ENCODE results near the gene CCDC188. TPM values are rescaled to one million over a fixed set of nuclear protein-coding genes. Genes with fewer than 3 reads are reported as not detected.

The CCDC188 gene
- total RNA-seq, 3 donors from 2014 or later (not counting 1 experiment from before 2014, with no cell fraction given) = 0.64 TPM; not detected in 2

GRCh38 chr22:20143883-20144665, 6.8 kb downstream of the CCDC188 start:
- intact Hi-C loops (cut with micrococcal nuclease) = no loop called here
- no peak for ATAC-seq

DNA sequence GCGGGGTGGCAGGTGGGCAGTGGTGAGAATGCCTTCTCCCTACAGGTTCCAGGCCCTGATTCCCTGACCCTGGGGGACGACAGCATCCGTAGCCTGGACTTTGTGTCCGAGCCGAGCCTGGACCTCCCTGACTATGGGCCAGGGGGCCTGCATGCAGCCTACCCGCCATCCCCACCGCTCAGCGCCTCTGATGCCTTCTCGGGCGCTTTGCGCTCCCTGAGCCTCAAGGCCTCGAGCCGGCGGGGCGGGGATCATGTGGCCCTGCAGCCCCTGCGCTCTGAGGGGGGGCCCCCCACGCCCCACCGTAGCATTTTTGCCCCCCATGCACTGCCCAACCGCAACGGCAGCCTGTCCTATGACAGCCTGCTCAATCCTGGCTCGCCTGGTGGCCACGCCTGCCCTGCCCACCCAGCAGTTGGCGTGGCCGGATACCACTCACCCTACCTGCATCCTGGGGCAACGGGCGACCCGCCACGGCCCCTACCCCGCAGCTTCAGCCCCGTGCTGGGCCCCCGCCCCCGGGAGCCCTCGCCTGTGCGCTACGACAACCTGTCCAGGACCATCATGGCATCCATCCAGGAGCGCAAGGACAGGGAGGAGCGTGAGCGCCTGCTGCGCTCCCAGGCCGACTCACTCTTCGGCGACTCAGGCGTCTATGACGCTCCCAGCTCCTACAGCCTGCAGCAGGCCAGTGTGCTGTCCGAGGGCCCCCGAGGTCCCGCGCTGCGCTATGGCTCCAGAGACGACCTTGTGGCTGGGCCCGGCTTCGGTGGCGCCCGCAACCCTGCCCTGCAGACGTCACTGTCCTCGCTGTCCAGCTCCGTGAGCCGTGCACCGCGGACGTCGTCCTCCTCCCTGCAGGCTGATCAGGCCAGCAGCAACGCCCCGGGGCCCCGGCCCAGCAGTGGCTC, 7.9 kb downstream of the CCDC188 start:
- no peak for ATAC-seq

More at GRCh38 chr22:20143883-20144665, 6.8 kb downstream of the CCDC188 start:
- no peaks in the 10 kb centered on the region for H3K9me3 Mint-ChIP-seq
- H3K27ac Mint-ChIP-seq = no peak overlapping the region
- no peaks in the 10 kb centered on the region for H3K9me3 ChIP-seq (ENCODE audit: control insufficient read depth, insufficient read depth, low read length)
- TF ChIP-seq, protein P1, sequence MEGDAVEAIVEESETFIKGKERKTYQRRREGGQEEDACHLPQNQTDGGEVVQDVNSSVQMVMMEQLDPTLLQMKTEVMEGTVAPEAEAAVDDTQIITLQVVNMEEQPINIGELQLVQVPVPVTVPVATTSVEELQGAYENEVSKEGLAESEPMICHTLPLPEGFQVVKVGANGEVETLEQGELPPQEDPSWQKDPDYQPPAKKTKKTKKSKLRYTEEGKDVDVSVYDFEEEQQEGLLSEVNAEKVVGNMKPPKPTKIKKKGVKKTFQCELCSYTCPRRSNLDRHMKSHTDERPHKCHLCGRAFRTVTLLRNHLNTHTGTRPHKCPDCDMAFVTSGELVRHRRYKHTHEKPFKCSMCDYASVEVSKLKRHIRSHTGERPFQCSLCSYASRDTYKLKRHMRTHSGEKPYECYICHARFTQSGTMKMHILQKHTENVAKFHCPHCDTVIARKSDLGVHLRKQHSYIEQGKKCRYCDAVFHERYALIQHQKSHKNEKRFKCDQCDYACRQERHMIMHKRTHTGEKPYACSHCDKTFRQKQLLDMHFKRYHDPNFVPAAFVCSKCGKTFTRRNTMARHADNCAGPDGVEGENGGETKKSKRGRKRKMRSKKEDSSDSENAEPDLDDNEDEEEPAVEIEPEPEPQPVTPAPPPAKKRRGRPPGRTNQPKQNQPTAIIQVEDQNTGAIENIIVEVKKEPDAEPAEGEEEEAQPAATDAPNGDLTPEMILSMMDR (IDR thresholded peaks at IDR 0.05) = no peak
- H3K4me3 Mint-ChIP-seq = no peak overlapping the region
- WGBS (ENCODE audit: insufficient coverage) = 95% methylated on average over 19 of the region's 19 CpGs
- no peak overlapping the region for H3K27ac ChIP-seq (ENCODE audit: low read length)
- H3K27me3 Mint-ChIP-seq (ENCODE audit: low read depth in 2 of 2) = no peaks in the 10 kb centered on the region
- peaks cover 0 to 7% of the 10 kb centered on the region in 2 donors for H3K4me1 Mint-ChIP-seq
- H3K4me3 ChIP-seq (ENCODE audit: low read length) = no peak overlapping the region
- no peaks in the 10 kb centered on the region for H3K27me3 ChIP-seq (ENCODE audit: control insufficient read depth, insufficient read depth, low read length)
- DNase-seq = no peak
- H3K4me1 ChIP-seq (ENCODE audit: control insufficient read depth, insufficient read depth, low read length) = no peaks in the 10 kb centered on the region
- H3K36me3 Mint-ChIP-seq = no peaks in the 10 kb centered on the region
- H3K36me3 ChIP-seq (ENCODE audit: control insufficient read depth, insufficient read depth, low read length) = peaks cover 7% of the 10 kb centered on the region

DNA sequence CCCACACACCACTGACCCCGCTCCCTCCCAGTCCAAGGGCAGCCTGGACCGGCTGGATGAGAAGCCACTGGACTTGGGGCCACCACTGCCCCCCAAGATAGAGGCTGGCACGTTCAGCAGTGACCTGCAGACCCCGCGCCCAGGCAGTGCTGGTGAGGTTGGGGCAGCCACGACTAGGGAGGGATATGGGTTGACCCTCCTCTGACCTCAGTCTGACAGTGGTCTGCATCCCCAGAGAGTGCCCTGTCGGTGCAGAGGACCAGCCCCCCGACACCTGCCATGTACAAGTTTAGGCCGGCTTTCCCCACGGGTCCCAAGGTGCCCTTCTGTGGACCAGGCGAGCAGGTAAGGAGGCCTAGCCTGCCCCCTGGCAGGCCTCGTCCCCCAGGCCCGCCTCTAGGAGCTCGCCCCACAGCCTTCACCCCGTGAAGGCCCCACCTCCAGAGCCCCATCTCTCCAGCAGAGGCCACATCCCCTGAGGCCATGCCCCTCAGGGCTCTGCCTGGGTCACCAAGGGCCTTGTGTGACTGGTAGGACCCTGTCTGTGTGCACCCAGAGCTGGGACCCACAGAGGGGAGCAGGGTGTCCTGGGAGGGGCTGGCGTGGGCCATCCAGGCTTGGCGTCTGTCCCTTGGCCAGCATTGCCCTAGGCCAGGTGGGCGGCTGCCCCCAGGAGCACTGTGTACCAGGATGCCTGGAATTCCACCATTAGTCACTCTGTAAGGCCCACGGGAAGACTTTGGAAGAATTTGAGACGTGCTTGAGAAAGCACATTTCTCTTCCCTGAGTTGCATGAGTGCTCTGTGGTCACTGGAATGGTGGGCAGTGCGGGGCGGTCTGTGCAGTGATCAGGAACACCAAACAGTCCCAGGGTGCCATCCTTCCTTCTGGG, 9.4 kb downstream of the CCDC188 start:
- Mint-ChIP-seq H3K4me3 (no peak overlapping the region), H3K27ac (no peak overlapping the region), H3K27me3 (ENCODE audit: low read depth in 2 of 2) (no peaks in the 10 kb centered on the region), H3K4me1 (peaks cover 6 to 25% of the 10 kb centered on the region in 2 donors), H3K36me3 (no peaks in the 10 kb centered on the region), H3K9me3 (no peaks in the 10 kb centered on the region)
- ATAC-seq (no peak), DNase-seq (no peak)
- Histone ChIP-seq H3K4me3 (ENCODE audit: low read length) (no peak overlapping the region), H3K27me3 (ENCODE audit: control insufficient read depth, insufficient read depth, low read length) (no peaks in the 10 kb centered on the region), H3K9me3 (ENCODE audit: control insufficient read depth, insufficient read depth, low read length) (no peaks in the 10 kb centered on the region), H3K36me3 (ENCODE audit: control insufficient read depth, insufficient read depth, low read length) (peaks cover 7% of the 10 kb centered on the region), H3K27ac (ENCODE audit: low read length) (no peak overlapping the region), H3K4me1 (ENCODE audit: control insufficient read depth, insufficient read depth, low read length) (peaks cover 11% of the 10 kb centered on the region)
- TF ChIP-seq, protein P1 (IDR thresholded peaks at IDR 0.05) = no peak
- intact Hi-C loops (cut with micrococcal nuclease) = no loop called here
- WGBS (ENCODE audit: insufficient coverage) = 92% methylated on average over 22 of the region's 22 CpGs

More for the DNA sequence above, 7.9 kb downstream of the CCDC188 start:
- Histone ChIP-seq H3K4me3 (ENCODE audit: low read length) (no peak overlapping the region), H3K4me1 (ENCODE audit: control insufficient read depth, insufficient read depth, low read length) (peaks cover 5% of the 10 kb centered on the region), H3K27me3 (ENCODE audit: control insufficient read depth, insufficient read depth, low read length) (no peaks in the 10 kb centered on the region), H3K36me3 (ENCODE audit: control insufficient read depth, insufficient read depth, low read length) (peaks cover 7% of the 10 kb centered on the region), H3K27ac (ENCODE audit: low read length) (no peak overlapping the region), H3K9me3 (ENCODE audit: control insufficient read depth, insufficient read depth, low read length) (no peaks in the 10 kb centered on the region)
- intact Hi-C loops (cut with micrococcal nuclease) = no loop called here
- Mint-ChIP-seq H3K9me3 (no peaks in the 10 kb centered on the region), H3K27ac (no peak overlapping the region), H3K36me3 (no peaks in the 10 kb centered on the region), H3K4me3 (no peak overlapping the region), H3K4me1 (peaks cover under 1 to 15% of the 10 kb centered on the region in 2 donors), H3K27me3 (ENCODE audit: low read depth in 2 of 2) (no peaks in the 10 kb centered on the region)
- 96% methylated on average over 65 of the region's 65 CpGs for WGBS (ENCODE audit: insufficient coverage)
- no peak for DNase-seq
- TF ChIP-seq, protein P1 (IDR thresholded peaks at IDR 0.05) = no peak

All from natural killer cell (primary cell).